IPS DF 6.9 (cell line): ENCODE results near the gene FCGR3A.
"Not testable (repeated sequence)": the region's sequence is repeated elsewhere in the genome, so short reads cannot be mapped to it uniquely, and the experiment has no call there.

Experiments used
- DNase-seq: peaks from one replicate; pipeline ENCODE4 v3.0.0-alpha.2; 2013; ENCODE audit warnings: low read depth, low spot score
- H3K27ac ChIP-seq: one replicate; pipeline ENCODE4 v1.5.1; 2013; ENCODE audit warnings: low read length, control low read depth
- H3K27me3 ChIP-seq: 2 replicates; pipeline ENCODE4 v1.6.1; 2013; ENCODE audit warnings: mild to moderate bottlenecking, low read length; ENCODE audit not compliant: control insufficient read depth, insufficient read depth
- H3K36me3 ChIP-seq: 2 replicates; pipeline ENCODE4 v1.6.1; 2013; ENCODE audit warnings: low read length; ENCODE audit not compliant: control insufficient read depth, insufficient read depth
- H3K4me1 ChIP-seq: 2 replicates; pipeline ENCODE4 v1.6.1; 2013; ENCODE audit warnings: low read length; ENCODE audit not compliant: control insufficient read depth, insufficient read depth
- H3K4me3 ChIP-seq: 2 replicates; pipeline ENCODE4 v1.5.1; 2013; ENCODE audit warnings: mild to moderate bottlenecking, low read length
- H3K9me3 ChIP-seq: 2 replicates; pipeline ENCODE4 v1.6.1; 2013; ENCODE audit warnings: low read length, inconsistent platforms; ENCODE audit not compliant: control insufficient read depth, insufficient read depth
- WGBS: extraction: QIAGEN DNeasy Blood & Tissue Kit; methylation state at CpG from one replicate; pipeline ENCODE4 v1.1.7; 2013; ENCODE audit warnings: mixed read lengths, missing lambda C conversion rate; ENCODE audit not compliant: insufficient read length, insufficient coverage; 5-methylcytosine and 5-hydroxymethylcytosine counted together

The FCGR3A gene

GRCh38 chr1:161528550-161528949, 21.1 kb downstream of the FCGR3A start:
- not testable (repeated sequence) for H3K27ac ChIP-seq, H3K27me3 ChIP-seq, H3K36me3 ChIP-seq, H3K4me1 ChIP-seq, DNase-seq, H3K4me3 ChIP-seq, H3K9me3 ChIP-seq
- no CpG with 5 or more reads among the region's 3 CpGs for WGBS

- not testable (repeated sequence) for H3K4me1 ChIP-seq, H3K36me3 ChIP-seq, H3K27me3 ChIP-seq, H3K4me3 ChIP-seq, H3K27ac ChIP-seq, H3K9me3 ChIP-seq, DNase-seq
- WGBS: no CpG with 5 or more reads among the region's 7 CpGs
Measured at GRCh38 chr1:161525918-161526317, 23.7 kb downstream of the FCGR3A start.

- not testable (repeated sequence) for H3K36me3 ChIP-seq, H3K27me3 ChIP-seq, H3K9me3 ChIP-seq, DNase-seq, H3K27ac ChIP-seq, H3K4me1 ChIP-seq
- peak overlapping the region; percentile 32; the same call in 1 of the 2 replicates for H3K4me3 ChIP-seq
- no CpG with 5 or more reads among the region's 23 CpGs for WGBS
Measured at GRCh38 chr1:161525321-161525720, 24.3 kb downstream of the FCGR3A start.

- H3K4me3 ChIP-seq: peak overlapping the region; percentile 32; the same call in 1 of the 2 replicates
- H3K27ac ChIP-seq, H3K9me3 ChIP-seq, H3K4me1 ChIP-seq, H3K36me3 ChIP-seq, DNase-seq, H3K27me3 ChIP-seq: not testable (repeated sequence)
- no CpG with 5 or more reads among the region's 55 CpGs for WGBS
Measured at GRCh38 chr1:161524742-161525291, 24.8 kb downstream of the FCGR3A start.

- H3K27me3 ChIP-seq, H3K9me3 ChIP-seq, DNase-seq, H3K27ac ChIP-seq, H3K4me1 ChIP-seq, H3K36me3 ChIP-seq: not testable (repeated sequence)
- no CpG with 5 or more reads among the region's 72 CpGs for WGBS
- peak within 1 kb of the TSS; percentile 46; the same call in 1 of the 2 replicates for H3K4me3 ChIP-seq
Measured at GRCh38 chr1:161523817-161524741, 25.5 kb downstream of the FCGR3A start, which contains the start of gene HSPA6. Gene HSPA6 (plus strand): TSS chr1:161524540. CDS start chr1:161524659, 119 bp downstream.

GRCh38 chr1:161523041-161523816, 26.4 kb downstream of the FCGR3A start:
- no CpG with 5 or more reads among the region's 20 CpGs for WGBS
- not testable (repeated sequence) for H3K36me3 ChIP-seq, H3K27ac ChIP-seq, H3K4me1 ChIP-seq, H3K9me3 ChIP-seq, H3K27me3 ChIP-seq, DNase-seq
- H3K4me3 ChIP-seq: peak overlapping the region; percentile 24; the same call in 1 of the 2 replicates

DNA sequence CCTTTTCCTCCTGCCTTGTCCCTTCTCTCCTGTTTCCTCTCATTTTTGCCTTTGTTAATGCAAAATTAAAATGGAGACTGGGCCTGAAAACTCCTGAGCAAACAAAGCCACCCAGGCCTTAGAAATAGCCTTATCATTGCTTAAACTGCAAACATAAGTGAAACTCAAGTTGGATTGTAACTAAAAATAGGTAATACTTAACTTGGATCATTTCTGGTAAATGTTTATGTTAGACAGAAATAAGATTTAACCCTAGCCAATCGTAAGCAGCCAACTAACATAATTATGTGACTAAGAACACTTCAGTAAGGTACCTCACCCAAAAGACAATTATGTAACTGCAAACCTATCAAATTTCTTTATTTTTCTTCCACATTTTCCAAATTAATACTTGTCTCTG, 35.7 kb downstream of the FCGR3A start:
- not testable (repeated sequence) for DNase-seq, H3K9me3 ChIP-seq, H3K27me3 ChIP-seq, H3K36me3 ChIP-seq, H3K4me1 ChIP-seq, H3K27ac ChIP-seq, H3K4me3 ChIP-seq
- WGBS: no CpG with 5 or more reads among the region's 1 CpG

GRCh38 chr1:161513448-161513780, 36.2 kb downstream of the FCGR3A start:
- H3K27me3 ChIP-seq, H3K9me3 ChIP-seq, H3K4me3 ChIP-seq, DNase-seq, H3K36me3 ChIP-seq, H3K4me1 ChIP-seq, H3K27ac ChIP-seq: not testable (repeated sequence)
- WGBS: no CpG with 5 or more reads among the region's 1 CpG

GRCh38 chr1:161512636-161513447, 36.8 kb downstream of the FCGR3A start:
- H3K9me3 ChIP-seq, DNase-seq, H3K36me3 ChIP-seq, H3K27ac ChIP-seq, H3K4me1 ChIP-seq, H3K27me3 ChIP-seq, H3K4me3 ChIP-seq: not testable (repeated sequence)
- no CpG with 5 or more reads among the region's 6 CpGs for WGBS

- no peaks in the 10 kb centered on the region for H3K9me3 ChIP-seq
- no peak overlapping the region for H3K27ac ChIP-seq
- WGBS: no CpG with 5 or more reads among the region's 7 CpGs
- H3K36me3 ChIP-seq: no peaks in the 10 kb centered on the region
- DNase-seq: no peak
- peaks cover 4% of the 10 kb centered on the region; the same call in 1 of the 2 replicates for H3K4me1 ChIP-seq
- no peaks in the 10 kb centered on the region for H3K27me3 ChIP-seq
- H3K4me3 ChIP-seq: no peak overlapping the region
Measured at GRCh38 chr1:161511756-161512060, 37.9 kb downstream of the FCGR3A start.
